Measurements from ENCODE around the gene SERGEF.

SERGEF gene

DNA sequence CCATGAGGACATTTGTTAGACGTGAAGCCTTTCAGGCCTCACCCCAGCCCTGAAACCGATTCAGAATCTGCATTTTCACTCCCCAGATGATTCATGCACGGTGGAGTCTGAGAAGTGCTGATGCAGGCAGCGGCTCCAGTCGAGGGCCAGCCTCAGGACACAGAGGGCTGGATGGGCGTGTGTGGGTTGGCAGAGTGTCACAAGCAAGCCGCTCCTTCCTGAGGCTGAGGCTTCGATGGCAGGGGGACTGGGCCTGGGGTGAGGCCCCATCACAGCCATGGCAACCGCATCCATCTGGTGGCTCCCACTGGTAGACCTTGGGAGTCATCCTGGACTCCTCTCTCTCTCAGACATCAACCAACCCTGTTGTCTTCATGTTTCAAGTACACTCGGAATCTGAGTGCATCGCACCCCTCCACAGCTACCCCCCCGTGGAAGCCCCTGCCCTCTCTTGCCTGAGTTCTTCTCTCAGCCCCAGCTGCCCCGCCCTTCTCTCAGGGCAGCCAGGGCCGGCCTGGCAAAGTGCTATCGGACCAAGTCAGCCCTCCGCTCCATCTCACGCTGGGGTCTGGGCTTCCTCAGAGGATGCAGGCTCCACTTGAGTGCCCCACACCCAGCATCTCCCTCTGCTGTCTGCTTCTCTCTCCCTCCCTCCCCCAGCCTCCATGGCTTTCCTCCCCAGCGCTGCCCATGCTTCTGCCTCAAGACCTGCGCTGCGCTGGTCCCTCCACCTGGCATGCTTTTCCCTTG, 267.6 kb downstream of the SERGEF start:
- DNase-seq = no peak

DNA sequence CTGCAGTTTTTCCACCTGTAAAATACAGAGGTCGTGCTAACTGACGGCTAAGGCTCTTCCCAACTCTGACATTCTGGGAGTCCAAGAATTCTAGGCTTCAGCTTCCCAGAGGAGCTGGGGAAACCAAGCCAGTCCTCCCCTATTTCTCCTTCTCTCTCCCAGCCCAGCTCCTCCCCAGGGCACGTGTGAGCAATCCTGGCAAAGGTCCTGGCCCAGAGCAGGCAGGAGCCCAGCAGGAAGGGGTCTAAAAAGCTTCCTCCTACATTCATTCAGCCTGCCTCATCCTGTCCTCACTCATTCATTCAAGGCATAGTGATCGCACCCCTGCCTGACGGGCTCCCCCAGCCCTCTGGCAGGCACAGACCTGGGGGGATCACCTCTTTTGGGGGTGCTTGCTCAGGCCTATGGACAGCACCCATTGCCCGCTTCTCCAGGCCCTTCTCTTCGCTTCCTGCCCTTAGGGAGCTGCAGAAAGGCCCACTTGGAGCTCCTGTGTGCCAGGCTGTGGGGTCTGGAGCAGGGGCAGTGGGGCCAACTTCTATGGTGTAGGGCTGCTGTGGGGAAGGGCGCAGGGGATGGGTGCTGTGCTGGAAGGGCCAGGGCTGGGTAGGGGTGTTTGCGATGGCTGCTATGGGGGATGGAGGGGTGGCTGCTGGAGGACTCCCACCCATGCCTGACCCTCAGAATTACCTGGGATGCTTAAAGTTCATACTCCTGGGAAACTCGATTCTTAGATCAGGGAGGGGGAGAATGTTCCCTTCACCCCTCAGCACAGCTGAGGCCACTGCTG, 268.5 kb downstream of the SERGEF start:
- DNase-seq = no peak

DNA sequence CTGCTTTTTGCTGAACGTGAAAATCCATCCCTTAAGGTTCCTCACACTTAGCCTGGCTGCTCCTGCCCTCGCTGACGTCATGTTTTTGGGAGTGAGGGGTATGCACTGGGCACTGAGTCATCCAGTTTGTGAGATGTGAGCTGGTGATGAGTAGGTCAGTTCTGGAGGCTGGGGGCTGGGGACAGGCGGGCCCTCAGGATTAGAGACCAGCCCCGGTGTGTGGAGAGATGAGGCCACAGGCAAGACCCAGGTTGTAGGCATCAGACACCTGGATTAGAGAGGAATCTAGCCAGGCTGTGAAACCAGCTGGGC, 269.1 kb downstream of the SERGEF start:
- DNase-seq = no peak

DNA sequence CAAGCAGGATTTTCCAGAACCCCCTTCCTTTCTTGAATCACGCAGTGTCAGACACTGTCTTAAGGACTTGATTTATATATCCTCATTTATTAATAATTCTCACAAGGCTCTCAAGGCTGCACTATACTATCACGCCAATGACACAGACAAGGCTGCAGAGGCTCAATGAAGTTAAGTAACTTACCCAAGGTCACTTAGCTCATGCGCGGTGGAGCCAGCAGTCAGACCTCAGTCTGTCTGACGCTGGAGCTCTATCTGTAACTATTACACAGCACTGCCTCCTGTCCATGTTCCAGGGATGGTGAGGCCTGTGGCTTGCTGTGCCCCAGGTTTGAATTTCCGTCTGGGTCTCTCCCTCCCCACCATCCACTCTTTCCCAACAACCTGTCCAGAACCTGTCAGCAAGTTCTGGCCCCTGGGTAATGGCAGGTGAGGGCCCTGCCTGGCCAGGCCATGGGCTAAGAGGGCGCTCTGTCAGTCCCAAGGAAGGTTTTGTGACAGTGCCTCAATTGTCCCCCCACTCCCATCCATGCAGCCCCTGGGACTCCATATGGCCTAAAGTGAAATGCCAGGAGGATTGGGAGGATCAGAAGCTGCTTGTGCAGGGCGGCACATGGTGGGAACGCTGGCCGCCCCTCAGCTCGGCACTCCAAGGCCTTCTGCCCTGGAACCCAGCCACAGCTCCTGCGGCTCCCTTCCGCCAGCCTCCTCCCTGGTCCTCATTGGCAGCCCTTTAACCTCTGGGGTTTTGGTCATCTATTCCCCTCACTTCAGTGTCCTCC, 269.6 kb downstream of the SERGEF start:
- DNase-seq = no peak

- DNase-seq = no peak
These were observed 270.8 kb downstream of the SERGEF start for GRCh38 chr11:17742019-17742418.

DNA sequence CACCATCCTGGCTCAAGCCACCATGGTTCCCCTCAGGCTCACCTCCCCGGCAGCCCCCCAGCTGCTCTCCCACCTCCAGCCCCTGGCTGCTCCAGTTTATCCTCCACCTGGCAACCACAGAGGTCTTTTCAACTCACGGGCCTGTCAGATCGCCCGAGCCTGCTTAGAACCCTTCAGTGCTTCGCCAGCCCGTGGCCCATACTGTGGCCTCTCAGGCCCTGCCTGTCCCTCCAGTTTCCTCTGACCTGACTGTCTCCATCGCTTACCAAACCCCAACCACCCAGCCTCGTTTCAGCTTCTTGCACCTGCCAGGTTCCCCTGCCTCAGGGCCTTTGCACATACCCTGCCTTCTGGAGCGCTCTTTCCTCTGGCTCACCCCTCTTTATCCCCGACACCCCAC, 271.4 kb downstream of the SERGEF start:
- DNase-seq = no peak

DNA sequence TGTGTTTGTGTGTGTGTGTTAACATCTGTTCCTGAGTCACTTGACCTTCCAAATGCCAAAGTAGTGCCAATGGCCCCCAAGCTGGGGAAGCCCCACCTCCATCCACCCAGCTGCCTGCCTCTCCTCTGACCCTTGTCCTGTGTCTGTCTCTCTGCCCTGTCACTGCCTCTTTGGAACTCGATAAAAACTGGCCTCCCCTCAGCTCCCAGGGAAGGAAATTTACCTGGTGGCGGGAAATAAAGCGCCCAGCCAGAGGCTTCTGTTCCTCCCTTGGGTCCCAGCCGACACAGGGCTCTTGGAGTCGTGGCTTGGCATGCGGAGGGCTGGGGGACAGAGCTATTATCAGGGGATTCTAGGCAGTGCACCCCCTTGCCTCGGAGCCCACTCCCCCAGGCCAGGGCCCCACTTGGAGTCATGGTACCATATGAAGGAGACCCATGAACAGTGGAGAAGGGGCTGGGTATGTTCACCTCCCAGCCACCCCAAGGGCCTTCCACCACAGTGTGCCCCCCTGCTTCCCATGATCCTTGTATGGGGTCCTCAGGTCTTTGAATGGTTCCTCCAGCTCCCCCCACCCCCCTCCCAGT, 272.1 kb downstream of the SERGEF start:
- DNase-seq = no peak

DNA sequence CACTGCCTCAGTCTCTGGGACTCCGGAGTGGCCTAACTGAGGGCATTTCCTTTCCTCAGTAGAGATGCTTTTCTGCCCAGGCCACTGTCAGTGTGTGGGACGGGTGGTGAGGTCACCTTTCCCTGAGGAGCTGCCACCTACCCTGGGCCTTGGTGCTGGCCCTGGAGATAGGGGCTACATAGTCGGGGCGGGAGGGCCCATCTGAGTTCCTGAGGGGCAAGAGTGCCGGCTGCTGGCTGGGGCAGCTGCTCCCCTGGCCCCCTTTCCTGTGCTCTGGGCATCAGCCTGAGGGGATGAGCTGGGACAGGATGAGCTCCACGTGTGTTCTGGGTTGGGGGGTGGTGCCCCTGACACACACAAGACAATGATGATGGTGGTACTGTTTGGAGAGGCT, 272.9 kb downstream of the SERGEF start:
- no peak for DNase-seq

- no peak for DNase-seq
These were observed 274.5 kb downstream of the SERGEF start for GRCh38 chr11:17738151-17738973.

Data from CD4-positive, alpha-beta T cell treated with Interleukin-1 beta for 1 hour (primary cell).